ENCODE data around the gene CAPZB.
"Not testable (repeated sequence)": the region's sequence is repeated elsewhere in the genome, so short reads cannot be mapped to it uniquely, and the experiment has no call there.

The CAPZB gene

DNA sequence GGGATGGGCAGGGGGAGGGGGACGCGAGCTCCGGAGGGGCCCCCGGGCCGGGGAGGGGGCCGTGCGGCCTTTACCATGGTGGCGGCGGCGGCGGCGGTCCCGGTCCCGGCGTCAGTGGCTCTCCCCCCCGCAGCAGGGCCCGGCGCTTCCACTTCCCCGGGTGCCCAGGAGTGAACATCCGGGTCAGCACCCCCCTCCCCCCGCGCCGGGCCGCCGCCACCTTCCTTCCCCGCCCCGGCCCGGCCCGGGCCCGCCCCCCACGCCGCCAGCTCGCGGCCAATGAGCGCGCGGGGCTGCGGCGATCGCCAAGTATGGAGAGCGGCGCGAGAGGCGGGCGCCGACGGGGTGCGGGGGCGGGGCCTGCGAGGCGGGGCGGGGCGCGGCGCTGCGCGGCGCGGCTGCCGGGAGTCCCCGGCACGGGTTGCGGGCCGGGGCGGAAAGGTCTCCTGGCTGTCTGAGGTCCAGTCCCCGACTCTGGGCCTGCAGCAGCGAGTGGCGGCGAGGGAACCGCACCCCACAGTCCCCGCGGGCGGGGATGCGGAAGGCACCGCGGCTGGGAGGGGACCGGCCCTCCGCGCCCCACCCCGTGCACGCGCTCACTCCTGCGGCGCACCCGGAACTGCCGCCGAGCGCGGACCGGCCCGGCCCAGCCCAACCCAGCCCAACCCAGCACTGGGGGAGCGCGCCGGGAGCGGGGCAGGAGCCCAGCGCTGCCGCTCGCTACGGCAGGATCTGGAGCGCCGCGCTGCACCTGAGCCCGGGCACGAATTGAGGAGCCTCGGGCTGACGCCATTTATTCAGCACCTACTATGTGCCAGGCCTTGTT, at the start of gene CAPZB:
TSS of gene CAPZB (minus strand) at position 178 of the 826 bp plus-strand sequence. CDS start at position 77, 101 bp downstream.
- peak; percentile 86 for DNase-seq (ENCODE audit: low read depth, low spot score)

DNA sequence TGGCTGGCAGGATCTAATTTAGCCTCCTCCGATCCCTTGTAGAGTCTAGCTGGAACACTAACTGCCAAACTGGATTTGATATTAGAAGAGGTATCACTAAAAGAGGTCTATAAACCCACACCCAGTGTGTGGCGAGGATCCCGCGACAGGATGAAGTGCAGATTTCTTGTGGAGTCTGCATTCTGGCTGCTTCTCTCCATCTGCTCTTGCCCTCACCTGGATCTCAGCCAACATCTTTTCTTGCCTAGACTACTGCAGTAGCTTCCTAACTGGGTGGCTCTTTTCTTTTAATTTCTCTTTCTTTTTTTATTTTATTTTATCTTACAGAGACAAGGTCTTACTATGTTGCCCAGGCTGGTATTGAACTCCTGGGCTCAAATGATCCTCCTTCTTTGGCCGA, 48.9 kb upstream of the CAPZB start:
- no peak for DNase-seq (ENCODE audit: low read depth, low spot score)

DNA sequence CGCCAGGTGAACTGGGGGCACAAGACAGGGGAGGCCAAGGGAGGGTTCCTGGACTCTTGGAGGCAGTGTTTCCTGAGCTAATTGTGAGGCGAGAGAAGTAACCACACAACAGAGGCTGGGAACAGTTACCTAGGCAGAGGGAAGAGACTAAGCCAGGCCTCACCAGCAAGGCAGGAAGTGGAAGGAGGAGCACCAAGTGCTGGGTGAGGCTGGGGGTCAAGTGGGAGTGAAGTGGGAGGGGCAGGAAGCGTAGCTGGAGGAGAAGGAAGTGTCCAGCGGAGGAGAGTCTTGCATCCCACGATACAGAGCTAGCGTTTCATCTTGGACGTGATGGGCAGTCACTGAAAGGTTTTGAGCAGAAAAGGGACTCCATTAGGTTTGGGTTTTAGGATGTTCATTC, 48.3 kb upstream of the CAPZB start:
- DNase-seq (ENCODE audit: low read depth, low spot score), result no peak

DNA sequence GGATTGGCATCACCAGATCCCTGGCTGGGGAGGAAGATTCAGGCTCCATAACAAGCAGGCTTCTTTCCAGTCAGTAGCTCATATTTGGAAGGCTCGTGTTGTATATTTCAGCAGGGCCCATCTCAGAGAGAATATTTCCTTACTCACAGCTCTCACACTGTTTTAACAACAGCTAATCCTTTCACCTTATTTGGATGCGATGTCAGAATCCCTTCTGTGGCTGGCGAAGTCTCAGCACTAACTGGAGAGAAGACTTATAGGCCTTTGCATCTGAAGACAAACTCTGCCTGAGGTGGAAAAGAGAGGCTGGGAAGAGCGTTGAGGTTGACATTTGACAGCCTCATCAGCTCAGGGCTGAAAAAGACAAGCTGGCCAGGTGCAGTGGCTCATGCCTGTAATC, 47.2 kb upstream of the CAPZB start:
- no peak for DNase-seq (ENCODE audit: low read depth, low spot score)

DNA sequence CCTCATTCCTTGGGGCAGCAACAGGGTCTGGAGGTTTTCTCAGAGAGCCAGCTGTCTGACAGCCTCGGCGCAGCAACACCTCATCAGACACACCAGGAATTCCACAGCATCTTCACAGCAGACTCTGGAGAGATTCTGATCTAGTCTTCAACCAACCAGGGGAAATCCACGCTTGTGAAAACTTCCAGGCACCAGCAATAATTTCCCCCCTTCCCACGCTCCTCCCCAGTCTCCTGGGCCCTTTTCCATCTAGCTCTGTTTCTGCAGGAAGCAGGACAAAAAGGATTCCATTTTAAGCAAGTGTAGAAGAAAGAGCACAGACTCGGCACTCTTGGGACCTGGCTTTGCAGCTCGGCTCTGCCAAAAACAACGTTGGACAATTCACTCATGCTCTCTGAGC, 44.3 kb upstream of the CAPZB start:
- DNase-seq (ENCODE audit: low read depth, low spot score), result no peak

DNA sequence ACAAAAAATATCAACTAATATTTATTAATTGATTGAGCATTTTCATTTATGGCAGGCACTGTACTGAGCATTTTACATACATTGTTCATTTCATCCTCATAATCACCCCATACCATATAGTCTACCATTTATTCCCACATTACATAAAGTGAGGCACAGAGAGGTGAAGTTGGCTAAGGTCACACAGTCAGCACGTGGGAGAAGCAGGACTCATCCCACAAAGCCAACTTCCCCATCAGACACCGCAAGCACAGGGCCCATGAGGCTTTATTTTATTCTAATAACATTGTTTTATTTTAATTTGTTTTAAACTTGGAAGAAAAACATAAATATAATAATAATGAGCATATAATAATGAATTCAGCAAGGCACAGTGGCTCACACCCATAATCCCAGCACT, 43.1 kb upstream of the CAPZB start:
- no peak for DNase-seq (ENCODE audit: low read depth, low spot score)

DNA sequence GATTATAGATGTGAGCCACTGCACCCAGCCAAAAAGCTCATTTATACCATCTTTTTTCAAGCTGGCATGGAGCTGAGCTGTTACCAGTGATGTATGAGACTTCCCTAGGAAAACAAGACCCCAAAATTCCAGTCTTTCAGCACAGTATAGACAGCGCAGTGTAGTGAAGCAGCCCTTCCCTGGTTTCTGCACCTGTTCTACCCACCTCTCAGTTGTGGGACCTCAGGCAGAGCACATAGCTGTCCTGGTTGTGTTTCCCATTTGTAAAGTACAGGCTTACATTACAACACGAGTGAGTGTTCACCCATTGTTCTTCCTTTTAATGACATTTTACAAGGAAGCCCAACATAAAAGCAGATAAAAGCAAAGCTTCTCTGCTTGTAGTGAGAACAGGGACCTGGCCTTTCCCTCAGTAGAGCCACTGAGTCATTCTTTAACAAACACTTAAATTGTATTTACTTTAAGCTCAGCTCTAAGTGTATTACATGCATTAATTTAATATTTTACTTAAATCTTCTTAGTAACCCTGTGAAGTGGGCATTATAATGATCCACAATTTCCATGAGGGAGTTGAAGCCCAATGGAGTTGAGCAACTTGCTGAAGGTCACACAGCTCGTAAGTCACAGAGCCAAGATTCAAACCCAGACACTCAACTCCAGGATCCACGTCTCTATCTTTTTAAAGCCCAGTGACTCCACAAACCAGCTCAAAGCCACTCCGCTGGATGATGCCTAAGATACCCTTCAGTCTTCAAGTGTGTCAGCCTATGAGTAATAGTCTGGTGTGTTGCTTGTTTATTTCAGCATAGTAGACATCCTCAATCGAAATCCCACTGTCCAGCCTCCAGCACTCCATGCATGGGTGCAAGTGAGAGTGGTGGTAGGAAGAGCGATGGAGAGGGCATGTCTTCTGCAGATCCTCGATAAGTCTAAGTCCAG, 40.5 kb upstream of the CAPZB start:
- DNase-seq (ENCODE audit: low read depth, low spot score), result no peak

DNA sequence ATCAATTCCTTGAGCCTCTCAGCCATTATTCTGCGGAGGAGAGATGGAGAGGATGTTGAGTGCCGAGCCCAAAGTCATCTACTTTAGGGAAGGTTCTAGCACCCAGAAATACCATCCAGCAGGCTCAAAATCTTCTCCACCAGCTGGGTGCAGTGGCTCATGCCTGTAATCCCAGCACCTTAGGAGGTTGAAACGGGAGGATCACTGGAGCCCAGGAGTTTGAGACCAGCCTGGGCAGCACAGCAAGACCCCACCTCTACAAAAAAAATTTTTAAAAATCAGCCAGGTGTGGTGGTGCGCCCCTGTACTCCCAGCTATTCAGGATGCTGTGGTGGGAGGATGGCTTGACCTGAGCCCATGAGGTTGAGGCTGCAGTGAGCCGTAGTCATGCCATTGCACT, 39.5 kb upstream of the CAPZB start:
- no peak for DNase-seq (ENCODE audit: low read depth, low spot score)

DNA sequence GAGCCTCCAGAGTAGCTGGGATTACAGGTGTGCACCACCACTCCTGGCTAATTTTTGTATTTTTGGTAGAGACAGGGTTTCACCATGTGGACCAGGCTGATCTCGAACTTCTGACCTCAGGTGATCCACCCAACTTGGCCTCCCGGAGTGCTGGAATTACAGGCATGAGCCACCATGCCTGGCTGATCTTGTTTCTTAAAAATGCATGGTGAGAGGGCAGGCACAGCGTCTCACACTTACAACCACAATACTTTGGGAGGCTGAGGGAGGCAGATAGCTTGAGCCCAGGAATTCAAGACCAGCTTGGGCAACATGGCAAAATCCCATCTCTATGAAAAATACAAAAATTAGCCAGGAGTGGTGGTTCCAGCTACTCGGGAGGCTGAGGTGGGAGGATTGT, 37.2 kb upstream of the CAPZB start:
- DNase-seq (ENCODE audit: low read depth, low spot score), result not testable (repeated sequence)

DNA sequence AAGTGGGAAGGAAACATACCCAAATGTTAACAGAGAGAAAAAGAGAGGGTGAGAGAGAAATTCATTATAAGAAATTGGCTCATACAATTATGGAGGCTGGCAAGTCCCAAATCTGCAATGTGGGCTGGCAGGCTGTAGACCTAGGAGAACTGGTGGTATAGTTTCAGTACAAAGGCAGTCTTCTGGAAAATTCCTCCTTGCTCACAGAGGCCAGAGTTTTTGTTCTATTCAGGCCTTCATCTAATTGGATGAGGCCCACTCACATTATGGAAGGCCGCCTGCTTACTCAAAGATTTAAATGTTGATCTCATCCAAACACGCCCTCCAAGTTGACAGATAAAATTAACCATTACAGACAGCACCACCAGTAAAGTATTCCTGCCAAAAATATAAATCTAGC, 36.1 kb upstream of the CAPZB start:
- DNase-seq (ENCODE audit: low read depth, low spot score), result no peak

DNA sequence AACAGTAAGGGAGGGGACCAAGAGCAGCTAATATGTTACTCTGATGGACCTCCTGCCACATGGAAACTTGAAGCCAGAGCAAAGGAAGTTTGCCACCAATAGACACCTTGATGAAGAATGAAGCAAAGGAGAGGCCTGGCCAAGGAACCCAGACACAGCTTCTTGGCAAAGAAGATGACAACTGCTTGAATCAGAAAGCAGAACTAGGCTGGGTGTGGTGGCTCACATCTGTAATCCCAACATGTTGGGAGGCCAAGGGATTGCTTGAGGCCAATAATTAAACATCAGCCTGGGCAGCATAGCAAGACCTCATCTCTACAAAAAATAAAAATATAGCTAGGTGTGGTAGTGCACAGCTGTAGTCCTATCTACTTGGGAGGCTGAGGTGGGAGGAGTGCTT, 31.7 kb upstream of the CAPZB start:
- DNase-seq (ENCODE audit: low read depth, low spot score), result no peak

DNA sequence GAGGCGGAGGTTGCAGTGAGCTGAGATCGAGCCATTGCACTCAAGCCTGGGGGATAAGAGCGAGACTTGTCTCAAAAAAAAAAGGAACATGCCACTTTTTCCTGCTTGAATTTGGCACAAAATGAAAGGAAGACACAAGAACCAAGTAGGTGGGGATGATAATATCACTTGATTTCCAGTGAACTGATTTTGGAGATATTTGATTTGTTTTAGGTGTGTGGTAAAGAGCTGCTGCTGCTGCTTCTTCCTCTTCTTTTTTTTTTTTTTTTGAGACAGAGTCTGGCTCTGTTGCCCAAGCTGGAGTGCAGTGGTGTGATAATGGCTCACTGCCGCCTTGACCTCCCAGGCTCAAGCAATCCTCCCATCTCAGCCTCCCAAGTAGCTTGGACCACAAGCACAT, 29.9 kb upstream of the CAPZB start:
- no peak for DNase-seq (ENCODE audit: low read depth, low spot score)

DNA sequence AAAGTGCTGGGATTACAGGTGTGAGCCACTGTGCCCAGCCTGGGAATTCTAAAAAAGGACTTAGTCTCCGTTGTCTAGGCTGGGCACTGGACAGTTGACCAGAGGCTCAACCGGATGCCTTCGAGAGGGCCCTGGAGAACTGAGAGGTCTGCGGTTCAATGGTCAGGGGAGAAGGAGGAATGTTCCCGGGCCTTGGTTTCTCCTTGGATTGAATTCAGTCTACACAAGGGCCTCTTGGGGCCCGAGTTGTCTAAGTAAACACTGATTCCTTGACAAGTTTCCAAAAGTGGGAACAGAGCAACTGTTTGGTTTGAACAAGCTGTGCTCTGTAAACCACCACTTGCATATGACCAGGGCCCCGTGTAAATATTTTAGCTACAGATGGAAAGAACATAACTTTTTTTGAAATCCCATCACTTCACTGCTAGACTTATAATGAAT, 29.1 kb upstream of the CAPZB start:
- no peak for DNase-seq (ENCODE audit: low read depth, low spot score)

DNA sequence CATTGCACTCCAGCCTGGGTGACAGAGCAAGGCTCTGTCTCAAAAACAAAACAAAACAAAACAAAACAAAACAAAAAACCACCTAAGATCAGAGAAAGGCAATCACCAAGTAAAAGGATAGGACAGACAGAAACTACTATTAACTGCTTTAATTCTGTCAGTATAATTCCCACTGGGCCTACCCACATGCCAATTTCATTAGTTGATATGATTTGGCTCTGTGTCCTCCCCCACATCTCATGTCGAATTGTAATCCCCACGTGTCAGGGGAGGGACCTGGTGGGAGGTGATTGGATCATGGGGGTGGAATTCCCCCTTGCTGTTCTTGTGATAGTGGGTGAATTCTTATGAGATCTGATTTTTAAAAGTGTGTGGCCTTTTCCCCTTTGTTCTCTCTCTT, 27.2 kb upstream of the CAPZB start:
- DNase-seq (ENCODE audit: low read depth, low spot score), result no peak

DNA sequence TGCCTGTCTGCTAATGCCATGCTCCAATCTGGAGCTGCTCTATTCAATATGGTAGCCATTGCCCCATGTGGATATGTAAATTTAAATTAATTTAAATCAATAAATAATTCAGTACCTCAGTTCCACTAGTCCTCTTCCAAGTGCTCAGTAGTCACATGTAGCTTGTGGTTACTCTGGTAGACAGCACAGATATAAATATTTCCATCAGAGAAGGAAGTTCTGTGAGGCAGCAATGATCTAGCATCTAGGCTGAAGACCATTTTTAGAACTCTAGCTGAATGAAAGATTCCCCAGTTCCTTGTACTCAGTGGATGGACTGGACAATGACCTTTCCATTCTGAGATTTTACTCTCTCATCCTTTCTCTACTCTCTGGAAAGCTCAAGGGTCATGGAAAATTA, 25.8 kb upstream of the CAPZB start:
- DNase-seq (ENCODE audit: low read depth, low spot score), result no peak

DNA sequence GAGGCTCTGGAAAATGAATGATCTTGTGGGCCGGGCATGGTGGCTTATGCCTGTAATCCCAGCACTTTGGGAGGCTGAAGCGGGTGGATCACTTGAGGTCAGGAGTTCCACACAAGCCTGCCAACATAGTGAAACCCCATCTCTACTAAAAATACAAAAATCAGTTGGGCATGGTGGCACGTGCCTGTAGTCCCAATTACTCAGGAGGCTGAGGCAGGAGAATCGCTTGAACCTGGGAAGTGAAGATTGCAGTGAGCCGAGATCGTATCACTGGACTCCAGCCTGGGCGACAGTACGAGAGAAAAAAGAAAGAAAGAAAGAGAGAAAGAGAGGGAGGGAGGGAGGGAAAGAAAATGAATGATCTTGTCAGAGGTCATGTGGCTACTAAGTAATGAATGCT, 24.3 kb upstream of the CAPZB start:
- not testable (repeated sequence) for DNase-seq (ENCODE audit: low read depth, low spot score)

DNA sequence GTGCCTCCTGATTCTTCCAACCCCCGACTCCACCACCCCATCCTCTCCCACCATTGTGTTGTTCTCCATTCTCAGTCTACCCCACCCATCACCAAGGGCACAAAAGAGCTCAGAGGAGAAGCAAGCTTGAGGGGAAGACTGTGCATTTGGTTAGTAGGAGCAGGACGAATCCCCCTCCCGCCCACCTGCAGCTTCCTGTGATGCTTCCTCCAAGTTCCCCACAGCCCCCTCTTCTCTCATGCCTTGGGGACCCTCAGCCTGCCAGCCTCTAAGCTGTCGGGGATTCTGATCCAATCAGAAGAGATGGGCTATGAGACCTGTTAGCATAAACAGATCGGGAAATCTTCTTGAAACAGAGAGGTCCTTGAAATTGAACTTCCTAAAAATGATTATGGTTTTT, 22.2 kb upstream of the CAPZB start:
- DNase-seq (ENCODE audit: low read depth, low spot score), result no peak

DNA sequence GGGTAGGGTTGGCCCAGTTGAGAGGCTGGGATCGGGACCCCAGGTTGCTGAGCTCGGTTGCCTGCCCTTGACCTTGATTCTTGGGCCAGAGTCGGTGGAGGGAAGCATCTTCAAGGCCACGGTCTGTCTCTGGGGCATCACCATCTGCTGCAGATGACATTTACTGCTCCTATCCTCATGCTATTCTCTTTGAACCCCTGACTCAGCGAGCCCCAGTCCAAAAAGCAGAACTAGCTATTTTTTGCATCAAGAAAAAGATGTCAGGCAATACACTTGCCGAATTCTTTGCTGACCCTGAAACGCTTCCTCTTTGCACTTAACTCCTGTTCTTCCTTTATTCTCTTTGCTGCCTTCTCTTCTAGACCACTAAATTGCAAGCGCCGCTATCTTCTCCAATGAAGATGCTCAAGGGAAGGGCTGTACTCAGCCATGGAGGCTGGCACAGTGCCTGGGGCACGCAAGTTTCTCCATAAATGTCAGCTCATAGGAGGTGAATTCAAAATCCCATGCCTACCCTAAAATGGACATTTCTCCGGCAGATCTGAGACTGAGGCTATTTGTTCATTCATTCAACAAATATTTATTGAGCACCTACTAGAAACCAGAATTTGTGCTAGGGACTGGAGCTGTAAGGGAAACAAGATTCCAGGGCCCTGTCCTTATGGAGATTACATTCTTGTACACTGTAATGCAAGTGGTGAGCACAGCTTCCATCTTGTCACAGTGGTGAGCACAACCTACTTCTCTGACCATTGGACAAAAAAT, 20.5 kb upstream of the CAPZB start:
- no peak for DNase-seq (ENCODE audit: low read depth, low spot score)

DNA sequence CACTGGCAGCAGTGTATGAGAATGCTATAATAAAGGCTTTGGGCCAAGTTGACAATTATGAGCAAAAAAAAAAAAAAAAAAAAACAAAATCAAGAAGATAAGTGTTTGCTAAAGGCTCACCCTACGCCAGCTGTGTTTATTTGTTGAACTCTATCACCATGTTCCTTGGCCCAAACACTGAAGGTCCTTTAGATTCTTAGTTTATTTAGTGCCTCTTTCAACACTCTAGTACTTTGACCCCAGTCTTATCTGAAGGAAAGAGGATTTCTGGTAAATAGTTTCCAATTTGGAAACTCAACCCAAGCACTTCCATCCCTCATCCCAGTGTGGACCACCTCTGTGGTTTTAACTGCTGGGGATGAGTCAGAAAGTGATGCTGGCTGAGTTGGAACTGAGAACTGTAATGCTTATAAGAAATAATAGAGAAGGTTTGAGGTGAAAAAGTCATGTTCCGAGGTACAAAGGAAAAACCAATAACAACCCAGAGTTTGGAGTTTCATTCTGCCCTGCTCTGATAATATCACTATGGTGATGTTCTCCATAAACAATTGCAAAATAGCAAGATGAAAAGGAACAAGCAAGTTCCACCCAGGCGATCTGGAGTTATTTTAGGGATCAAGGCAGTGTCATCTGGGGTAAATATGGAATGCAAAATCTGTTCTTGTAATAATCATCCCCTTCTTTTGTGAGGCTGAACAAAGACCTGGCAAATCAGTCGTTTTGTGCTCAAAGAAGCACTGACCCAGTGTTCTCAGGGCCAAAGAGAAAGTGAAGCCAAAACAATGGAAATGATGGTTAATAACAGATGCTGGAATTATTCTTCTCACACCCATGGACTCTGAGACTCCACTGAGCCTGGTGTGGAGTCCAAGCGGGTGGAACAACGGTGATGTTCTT, 19.7 kb upstream of the CAPZB start:
- no peak for DNase-seq (ENCODE audit: low read depth, low spot score)

DNA sequence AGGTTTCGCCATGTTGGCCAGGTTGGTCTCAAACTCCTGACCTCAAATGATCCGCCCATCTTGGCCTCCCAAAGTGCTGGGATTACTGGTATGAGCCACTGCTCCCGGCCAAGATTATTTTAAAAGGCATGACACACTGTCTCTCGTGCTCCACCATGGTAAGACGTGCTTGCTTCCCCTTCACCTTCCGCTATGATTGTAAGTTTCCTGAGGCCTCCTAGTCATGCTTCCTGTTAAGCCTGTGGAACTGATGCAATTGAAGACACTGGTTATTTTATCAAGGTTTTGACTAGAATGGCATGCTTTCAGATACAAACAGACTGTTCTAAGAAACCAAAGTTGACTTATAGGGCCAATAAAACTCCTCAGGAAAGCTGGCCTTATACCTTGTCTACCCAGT, 16.9 kb upstream of the CAPZB start:
- DNase-seq (ENCODE audit: low read depth, low spot score), result not testable (repeated sequence)

DNA sequence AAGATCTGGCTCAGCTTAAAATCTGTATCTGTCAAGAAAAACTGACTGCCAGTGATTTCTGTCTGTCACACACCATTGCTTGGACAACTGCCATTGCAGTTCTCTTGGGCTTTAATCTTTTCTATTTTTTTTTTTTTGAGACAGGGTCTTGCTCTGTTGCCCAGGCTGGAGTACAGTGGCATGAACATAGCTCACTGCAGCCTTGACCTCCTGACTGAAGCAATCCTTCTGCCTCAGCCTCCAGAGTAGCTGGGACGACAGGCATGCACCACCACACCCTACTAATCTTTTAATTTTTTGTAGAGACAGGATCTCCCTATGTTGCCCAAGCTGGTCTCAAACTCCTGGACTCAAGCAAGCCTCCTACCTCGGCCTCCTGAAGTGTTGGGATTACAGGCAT, 14.5 kb upstream of the CAPZB start:
- not testable (repeated sequence) for DNase-seq (ENCODE audit: low read depth, low spot score)
